ENCODE data around the gene GYG1.

The GYG1 gene

DNA sequence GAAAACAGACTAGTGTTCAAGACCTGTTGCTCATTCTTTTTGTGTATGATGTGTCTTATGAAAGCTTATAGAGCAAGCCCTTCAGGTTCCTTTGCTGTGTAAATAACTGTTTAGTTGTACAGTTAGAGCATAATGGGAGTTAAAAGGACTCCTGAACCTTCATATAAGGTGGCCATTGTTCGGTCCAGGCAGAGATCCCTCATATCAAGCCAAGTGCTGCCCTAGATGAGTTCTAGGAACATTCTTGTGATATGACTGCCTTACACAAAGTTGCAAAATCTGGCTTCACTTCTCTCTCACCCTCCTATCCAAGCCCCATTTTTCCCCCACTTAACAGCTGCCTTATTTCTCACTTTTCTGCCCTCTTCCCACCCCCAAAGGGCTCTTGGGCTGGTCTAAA lies 26.9 kb downstream of the GYG1 start:
- DNase-seq = peak; percentile 36

DNA sequence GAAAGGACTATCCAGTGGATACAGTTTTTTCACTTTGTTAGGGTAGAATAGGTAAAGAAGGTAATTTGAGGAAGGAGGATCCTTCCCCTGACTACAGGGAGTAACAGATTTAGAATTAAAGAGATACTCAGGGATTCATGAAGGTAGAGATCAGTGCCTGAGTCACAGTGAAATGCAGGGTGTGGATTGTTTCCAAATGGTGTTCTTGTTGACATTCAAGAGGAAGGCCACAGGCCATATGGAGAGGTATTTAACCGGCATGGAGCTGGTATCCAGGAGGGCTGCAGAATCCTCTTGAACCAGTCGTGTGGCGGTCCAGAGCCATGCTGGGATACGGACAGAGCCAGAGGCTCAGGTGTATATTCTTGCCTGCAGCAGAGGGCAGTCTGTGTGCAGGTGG lies 28.2 kb downstream of the GYG1 start:
- no peak for DNase-seq

DNA sequence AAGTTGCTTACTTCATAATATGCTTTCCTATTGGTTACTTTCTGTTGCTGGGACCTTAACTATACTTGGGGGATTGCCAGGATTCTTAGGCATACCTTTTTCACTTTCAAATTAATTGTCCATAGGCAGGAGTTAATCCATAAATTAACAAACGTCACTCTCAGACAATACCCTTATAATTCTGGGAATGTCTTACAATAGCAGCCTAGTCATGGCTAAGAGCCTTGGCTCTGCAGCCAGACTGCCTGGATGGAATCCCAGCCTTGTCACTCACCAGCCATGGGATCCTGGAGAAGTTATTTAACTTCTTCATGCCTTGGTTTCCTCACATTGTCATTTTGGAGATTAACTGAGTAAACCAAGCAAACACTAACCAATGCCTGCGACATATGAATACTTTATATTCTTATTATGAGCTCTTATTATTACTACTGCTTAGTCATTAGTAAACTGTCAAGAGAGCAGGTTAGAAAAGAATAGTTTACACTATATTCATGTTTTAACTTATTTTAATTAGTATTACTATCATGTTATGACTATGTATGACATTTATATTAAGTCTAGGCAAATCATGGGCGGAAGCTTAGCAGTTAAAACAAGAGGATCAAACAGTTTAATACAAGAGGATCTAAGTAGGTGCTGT lies 29.0 kb downstream of the GYG1 start:
- DNase-seq = peak; percentile 59

DNA sequence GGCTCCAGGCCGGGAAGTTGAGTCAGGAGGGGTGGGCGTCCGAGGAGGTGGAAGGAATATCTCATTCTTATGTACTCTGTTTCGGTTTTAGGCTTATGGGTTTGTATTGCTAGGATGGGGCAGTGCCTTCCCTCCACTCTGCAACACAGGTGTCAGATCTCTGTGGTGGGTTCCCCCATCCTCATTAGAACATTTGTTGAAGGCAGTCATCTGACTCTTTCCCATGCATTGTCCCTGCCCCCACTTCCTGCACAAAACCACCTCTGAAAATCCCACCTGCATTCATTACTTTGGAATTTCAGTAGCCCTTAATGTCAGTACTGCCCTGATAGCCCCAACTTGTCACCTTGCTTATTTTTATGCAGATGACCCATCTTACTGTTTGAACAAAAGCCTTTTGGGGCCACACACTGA lies 29.5 kb downstream of the GYG1 start:
- no peak for DNase-seq

DNA sequence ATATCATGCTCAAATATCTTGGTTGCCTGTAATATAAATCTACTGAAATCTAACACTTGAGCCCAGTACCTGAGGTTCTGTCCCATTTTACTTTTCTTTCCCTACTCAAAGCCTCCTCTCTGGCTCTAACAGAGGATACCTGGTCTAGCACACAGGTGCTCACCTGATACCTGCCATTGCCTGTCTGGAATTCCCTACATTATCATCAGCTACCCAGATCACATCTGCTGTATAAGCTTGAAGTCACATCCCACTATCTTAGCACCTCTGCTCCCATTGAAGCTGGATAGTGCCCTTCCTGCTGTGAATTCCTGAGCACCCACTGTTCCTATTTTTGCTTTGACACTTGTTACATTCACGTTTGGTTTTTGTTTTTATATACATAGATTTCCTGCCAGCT lies 30.5 kb downstream of the GYG1 start:
- no peak for DNase-seq

DNA sequence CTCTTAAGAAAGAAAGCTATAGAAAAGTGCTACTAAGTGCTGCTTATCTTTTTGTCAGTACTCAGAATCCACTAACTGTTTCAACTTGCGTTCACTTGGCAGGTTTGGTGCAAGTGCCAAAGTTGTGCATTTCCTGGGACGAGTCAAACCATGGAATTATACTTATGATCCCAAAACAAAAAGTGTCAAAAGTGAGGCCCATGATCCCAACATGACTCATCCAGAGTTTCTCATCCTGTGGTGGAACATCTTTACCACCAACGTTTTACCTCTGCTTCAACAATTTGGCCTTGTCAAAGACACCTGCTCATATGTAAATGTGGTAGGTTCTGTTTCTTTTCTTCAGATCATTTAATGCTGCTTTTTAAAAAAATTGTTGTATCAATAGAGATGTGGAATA lies 32.6 kb downstream of the GYG1 start:
- DNase-seq = no peak

DNA sequence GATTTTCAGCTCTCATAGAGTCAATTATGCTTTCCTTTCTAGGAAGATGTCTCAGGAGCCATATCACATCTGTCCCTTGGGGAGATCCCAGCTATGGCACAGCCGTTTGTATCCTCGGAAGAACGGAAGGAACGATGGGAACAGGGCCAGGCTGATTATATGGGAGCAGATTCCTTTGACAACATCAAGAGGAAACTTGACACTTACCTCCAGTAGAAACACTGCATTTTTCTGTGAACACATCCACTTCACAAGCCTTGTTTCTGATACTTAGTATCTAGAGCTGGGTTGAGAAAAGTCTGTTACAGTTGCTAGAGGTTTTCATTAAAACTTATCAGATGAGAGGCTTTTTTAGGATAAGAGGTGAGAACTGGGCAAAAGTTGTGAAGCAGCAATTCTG lies 35.4 kb downstream of the GYG1 start:
- no peak for DNase-seq

DNA sequence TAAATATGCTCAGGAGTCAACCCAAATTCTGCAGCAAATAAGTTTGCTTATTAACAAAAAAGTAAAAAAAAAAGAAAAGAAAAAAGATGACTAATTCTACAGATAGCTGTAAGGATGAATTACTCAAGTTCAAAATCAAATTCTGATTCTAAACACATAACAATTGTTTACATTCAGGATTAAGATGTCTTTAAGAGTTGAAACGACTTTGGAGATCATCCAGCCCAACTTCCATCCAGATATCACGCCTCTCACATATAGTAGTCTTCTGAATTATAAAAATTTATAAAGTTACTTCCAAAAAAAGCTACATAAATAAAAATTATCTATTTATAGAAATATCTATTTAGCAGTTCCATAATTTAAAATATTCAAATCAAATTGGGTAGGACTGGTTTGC lies 39.8 kb downstream of the GYG1 start:
- no peak for DNase-seq

DNA sequence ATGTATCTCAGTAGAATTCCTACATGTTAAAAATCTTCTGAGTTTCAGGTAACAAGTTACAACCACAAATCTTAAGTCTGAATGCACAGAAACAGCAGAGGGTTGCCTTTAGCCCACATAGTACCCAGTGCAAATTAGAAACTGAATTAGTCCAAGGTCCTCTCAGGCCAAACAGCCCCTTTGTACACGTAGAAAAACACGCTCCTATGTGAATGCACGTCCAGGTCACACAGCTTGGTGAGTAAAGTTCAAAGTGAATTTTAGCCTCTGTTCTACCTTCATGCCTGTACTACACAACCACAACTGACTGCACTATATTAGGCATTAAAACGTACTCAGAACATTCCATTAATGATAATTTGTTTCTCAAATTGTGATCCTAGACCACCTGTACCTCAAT lies 46.3 kb downstream of the GYG1 start:
- no peak for DNase-seq

DNA sequence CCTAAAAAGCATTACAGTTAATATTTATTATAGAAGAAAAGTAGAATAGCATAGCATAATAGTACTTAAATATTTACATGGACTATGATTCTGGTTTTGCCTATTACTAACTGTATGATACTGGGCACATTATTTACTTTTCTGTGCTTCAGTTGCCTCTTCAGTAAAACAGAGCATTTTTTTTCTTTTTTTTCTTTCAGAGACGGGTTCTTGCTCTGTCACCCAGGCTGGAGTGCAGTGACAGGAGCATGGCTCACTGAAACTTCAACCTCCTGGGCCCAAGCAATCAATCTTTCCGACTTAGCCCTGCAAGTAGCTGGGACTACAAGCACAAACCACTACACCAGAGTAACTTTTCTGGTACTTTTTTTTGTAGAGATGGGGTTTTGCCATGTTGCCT lies 47.0 kb downstream of the GYG1 start:
- DNase-seq = no peak

DNA sequence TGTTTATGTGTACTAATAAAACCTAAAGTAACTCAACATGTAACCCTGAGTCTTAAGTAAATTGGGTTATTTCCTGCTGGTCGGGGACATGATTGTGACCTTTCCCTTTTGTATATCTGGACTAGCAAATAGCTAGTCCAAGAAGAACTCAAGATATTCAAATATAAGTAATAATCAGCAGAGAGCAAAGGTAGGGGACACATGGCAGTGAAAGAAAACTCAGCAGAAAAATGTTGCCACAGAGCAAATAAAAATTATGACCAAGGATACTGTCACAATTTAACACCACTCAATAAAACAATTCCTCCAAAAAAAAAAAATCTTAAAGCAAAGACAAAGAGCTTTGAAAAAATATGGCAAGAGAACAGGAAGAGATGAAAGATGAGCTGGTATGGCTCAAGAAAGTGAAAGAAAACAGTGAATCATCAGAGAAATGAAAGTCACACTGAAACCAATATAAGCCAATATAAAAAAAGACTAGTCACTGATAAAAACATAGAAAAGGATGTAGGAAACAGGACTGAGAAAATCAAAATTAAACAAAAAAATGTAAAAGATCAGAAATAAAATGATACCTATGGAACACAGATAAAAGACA lies 51.5 kb downstream of the GYG1 start:
- DNase-seq = peak; percentile 46

DNA sequence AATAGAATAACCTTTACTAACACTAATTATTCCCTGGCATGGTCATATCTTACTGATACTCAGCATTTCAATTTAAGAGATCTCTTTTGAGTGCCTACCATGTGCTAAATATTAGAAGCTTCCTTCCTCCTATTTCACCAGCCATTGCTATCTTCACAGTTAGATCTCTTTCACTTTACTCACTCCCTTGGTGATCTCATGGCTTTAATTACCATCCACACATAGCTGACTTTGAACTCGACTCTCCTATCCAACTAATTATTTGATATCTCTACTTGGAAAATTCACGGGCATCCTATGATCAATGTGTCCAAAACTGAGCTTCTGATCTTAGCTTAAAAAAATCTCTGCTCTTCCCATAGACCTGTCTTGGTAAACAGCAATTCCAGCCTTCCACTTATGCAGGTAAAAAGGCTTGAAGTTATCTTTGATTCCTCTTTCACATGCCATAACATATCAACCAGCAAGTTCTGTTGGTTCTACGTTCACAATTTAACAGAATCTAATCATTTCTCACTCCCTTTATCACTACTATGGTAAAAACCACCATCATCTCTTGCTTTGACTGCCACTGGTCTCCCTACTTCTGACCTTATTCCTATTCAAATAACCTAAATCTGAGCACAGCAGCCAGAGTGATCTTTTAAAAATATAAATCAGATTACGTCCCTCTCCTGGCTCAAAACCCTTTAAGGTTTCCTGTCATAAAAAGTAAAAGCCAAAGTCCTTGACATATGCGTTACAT lies 53.2 kb downstream of the GYG1 start:
- DNase-seq = no peak

DNA sequence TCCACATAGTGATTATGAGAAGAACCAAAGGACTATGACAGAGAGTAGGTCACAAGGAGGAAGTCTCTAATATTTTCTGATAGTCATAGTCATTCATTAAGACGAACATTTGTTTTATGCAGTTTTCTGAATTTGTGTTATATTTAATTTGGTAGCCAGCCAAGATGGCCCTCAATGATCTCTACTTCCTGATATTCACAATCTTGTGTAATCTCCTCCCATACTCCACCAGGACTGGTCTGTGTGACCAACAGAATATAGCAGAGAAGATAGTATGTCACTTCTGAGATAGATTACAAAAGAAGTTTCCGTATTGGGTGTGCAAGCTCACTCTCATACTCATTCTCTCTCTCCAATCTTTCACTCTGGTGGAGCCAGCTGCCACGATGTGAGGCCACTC lies 64.2 kb downstream of the GYG1 start:
- DNase-seq = no peak

DNA sequence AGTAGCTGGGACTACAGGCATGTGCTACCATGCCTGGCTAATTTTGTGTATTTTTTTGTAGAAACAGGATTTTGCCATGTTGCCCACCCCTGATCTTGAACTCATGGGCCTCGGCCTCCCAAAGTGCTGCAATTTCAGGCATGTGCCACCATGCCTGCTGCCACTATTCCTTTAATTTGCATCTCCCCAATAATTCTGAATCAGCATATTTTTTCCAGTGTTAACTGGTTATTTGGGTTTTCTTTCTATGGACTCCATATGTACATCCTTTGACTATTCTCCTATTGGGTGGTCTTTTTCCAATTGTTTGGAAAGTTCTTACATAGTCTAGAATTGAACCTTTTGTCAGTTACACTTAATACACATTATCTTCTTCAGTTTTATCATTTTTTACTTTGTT lies 66.9 kb downstream of the GYG1 start:
- DNase-seq = no peak

DNA sequence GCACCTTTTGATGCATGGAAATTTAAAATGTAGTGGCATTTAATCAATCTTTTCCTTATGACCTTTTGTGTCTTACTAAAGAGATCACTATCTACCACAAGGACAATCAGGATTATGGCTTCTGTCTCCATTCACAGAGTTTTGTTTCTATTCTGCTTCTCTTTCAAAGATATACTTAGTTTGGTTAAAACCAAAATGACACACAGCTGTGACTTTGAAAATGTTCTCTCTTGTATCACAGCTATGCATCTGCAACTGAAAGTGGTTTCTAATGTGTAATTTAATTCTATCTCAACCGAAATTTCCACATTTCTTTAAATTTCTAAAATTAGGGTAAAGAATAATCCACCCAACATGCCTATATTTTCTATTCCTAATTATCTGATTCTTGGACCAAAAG lies 67.3 kb downstream of the GYG1 start:
- no peak for DNase-seq

DNA sequence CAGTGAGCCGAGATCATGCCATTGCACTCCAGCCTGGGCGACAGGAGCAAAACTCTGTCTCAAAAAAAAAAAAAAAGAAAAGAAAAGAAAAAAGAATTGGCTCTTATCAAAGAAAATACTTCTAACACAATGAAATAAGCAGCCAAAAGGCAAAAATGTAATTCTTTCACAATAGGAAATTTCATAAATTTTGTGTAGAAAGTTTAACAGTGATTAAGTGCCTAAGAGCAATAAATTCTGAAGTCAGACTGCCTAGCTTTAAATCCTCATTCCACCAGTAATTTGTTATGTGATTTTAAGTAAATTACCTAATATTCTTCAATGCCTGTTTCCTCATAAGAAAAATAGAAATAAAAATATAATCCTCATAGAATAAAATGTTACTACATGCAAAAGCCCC lies 70.4 kb downstream of the GYG1 start:
- no peak for DNase-seq

DNA sequence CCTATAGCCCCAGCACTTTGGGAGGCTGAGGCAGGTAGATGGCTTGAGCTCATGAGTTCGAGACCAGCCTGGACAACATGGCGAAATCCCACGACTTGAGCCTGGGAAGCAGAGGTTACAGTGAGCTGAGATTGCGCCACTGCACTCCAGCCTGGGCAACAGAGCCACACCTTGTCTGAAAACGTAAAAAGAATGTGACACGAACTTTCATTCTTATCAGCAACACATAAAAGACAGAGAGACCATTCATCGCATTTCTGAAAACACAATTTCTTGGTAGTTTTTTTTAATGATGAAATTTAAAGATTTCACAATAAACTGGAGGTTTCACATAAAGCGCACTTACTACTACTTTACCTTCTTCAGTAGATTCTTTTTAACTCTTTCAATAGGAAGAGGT lies 76.5 kb downstream of the GYG1 start:
- no peak for DNase-seq

All from fibroblast of skin of abdomen (primary cell).